Measurements from ENCODE around the gene RBM23.
A peak's percentile ranks its signal among the peaks of the same experiment; 100 is the strongest.
"Not testable (repeated sequence)": the region's sequence is repeated elsewhere in the genome, so short reads cannot be mapped to it uniquely, and the experiment has no call there.

The RBM23 gene

GRCh38 chr14:22864979-22865378, 54.0 kb downstream of the RBM23 start:
- no peak for DNase-seq (ENCODE audit: low read depth)

DNA sequence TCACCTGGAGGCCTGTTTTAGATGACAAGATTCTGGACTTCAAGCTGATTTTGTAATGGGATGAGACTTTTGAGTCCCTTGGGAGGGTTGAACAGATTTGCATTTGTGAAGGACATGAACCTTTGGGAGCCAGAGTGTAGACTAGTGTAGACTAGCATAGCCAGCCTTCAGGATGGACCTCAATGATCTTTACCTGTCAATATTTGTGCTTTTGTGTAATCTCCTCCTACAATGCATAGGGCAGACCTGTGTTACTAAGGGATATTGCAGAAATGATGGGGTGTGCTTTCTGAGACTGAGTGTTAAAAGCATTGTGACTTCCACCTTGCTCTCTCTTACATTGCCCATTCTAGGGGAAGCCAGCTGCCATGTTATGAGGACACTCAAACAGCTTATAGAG, 57.3 kb downstream of the RBM23 start:
- DNase-seq (ENCODE audit: low read depth): no peak

DNA sequence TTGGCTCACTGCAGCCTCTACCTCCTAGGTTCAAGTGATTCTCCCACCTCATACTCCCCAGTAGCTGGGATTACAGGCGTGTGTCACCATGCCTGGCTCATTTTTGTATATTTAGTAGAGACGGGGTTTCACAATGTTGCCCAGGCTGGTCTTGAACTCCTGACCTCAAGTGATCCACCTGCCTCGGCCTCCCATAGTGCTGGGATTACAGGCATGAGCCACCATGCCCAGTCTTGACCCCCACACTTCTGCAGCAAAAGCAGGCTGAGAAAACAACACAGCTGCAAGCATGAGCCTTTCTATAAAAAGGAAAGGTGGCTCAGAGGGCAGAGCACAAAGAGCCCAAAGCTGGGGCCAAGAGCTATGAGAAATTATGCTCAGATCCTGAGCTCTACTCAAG, 58.6 kb downstream of the RBM23 start:
- not testable (repeated sequence) for DNase-seq (ENCODE audit: low read depth)

DNA sequence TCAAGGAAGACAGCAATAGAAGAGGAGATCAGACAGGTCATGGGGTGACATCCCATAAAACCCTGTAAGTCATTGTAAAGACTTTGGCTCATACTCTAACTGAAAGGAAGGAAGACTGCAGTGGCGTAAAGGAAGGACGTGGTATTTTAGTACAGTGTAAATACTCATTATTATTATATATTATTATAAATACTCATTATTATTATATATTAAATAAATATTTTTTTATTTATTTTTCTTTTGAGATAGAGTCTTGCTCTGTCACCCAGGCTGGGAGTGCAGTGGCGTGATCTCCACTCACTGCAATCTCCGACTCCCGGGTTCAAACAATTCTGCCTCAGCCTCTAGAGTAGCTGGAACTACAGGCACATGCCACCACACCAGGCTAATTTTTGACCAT, 62.5 kb downstream of the RBM23 start:
- DNase-seq (ENCODE audit: low read depth): no peak

- no peak for DNase-seq (ENCODE audit: low read depth)
Observed at GRCh38 chr14:22854963-22855724, 63.8 kb downstream of the RBM23 start.

- DNase-seq (ENCODE audit: low read depth): not testable (repeated sequence)
Observed at GRCh38 chr14:22854296-22854695, 64.7 kb downstream of the RBM23 start.

DNA sequence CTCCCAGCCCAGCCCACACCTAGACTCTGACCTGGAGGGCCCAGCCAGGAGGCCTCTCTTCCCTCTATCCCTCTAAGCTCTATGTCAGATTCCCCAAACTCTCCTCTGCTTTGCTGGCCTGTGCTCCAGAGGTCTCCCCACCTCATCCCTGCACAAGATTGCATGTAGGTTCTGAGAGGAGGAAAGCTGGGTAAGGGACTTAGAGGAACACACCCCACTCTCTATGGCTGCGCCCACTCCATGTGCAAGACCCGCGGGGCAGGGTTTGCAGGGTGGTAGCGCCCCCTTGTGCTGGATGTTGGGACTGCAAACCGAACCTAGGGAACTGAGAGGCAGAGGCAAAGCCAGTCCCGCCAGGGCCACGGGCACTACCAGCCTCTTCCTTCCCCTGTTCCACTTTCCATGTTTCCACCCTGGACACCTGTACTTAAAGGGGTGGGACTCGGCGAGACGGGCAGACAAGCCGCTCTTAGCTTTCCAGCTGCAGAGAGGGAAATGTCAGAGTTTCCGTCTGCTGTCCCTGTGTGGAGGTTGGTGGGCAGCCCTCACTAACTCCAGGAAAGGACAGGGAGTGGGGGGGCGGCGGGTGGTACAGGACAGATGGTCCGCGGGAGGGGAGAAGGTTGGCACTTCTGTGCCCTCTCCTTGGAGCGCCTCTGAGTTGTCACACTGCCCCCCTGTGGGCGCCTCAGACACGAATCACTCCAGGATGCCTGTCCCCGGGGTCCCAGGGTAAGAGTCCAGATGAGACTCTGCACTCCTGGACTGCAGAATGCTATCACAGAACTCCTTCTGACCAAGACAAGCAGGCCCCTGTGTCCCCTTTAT, 65.8 kb downstream of the RBM23 start:
- peak; percentile 78 for DNase-seq (ENCODE audit: low read depth)

DNA sequence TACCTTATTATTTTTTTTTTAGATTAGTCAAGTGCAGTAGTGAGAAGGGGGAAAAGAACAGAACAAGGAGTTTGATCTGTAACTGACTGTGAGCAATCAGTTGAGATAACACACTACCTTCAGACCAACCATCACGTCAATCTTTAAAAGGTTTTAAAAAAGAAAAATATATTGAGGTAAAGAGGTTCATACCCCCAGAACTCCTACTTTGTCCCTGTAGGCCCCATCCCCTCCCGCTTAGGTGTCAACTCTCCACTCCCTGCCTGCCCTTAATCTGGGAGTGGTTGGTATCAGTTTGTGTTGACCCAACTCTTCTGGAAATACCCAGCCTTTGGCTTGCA, 66.4 kb downstream of the RBM23 start:
- no peak for DNase-seq (ENCODE audit: low read depth)

DNA sequence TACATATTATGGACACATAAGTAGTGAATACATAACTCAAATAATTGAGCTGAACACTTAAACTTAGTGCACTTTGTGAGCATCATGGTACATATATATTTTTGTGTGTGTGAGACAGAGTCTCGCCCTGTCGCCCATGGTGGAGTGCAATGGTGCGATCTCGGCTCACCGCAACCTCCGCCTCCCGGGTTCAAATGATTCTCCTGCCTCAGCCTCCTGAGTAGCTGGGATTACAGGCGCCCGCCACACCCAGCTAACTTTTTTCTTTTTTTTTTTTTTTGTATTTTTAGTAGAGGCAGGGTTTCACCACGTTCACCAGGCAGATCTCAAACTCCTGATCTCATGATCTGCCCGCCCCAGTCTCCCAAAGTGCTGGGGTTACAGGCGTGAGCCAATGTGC, 66.8 kb downstream of the RBM23 start:
- not testable (repeated sequence) for DNase-seq (ENCODE audit: low read depth)

DNA sequence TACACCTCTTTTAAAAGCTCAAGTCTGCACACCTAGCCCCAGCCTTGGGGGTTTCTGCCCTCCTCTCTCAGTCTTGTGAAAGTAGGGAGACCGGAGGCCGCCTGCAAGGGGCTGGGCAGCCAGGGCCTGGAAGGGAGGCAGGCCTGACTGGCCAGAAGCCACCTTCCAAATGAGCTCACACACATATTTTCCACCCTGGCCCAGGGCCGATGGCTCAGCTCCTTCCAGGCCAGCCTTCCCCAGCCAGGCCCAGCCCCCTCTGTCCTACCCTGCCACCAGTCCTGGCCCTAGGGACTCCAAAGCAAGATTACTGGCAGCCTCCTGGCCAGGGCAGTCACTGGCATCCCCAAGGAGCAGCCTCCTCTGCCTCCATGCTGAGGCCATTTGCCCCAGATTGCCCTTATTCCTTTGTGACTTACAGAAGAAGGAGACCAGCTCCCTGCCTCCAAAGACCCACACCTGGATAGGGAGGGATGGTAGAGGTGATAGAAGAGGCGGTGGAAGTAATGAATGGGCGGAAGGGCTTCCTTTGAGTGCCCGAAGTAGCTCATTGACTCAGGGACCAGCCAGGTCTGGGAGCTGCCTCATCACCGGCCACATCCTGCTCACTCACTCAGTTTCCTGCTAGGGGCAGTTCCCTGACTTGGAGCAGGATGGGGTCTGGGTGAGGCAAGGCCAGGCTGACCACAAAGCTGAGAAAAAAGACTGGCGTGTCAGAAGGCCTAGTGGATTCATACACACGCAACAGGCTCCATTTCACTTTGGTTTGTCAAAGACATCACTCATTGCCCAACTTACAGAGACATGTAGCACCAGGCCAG, 67.8 kb downstream of the RBM23 start:
- DNase-seq (ENCODE audit: low read depth): no peak

- DNase-seq (ENCODE audit: low read depth): no peak
Observed at GRCh38 chr14:22849212-22849819, 69.6 kb downstream of the RBM23 start.

GRCh38 chr14:22848351-22849164, 70.4 kb downstream of the RBM23 start:
- no peak for DNase-seq (ENCODE audit: low read depth)

DNA sequence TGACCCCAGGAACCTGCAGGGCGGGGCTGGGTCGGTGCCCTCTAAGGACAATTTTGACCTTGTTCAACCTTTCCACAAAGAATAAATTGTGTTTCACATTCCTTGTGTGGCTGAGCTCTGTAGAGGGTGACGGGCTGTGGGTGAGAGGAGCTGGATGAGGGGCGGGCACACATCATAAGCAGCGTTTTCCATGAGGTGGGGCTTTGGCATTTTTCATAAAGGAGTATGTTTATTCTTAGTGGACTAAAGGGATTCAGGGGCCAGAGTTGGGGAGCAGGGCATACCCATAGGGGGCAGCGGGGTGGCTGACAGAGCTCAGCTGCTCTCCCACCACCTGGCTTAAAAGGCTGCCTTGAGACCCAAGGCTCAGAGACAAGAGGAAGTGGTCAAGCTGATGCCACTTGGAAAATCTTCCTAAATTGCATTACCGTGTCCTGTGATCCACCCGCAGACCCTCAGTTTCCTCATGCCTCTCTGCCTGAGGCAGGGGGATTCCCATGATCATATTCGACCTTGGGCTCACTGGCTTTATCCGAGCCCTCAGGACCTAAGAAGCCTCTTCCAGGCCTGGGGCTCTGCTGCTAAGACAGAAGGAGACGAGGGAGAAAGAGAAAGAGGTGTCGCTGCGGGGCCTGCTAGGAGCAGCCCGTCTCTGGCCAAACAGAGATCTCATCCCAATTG, 71.1 kb downstream of the RBM23 start:
- no peak for DNase-seq (ENCODE audit: low read depth)

DNA sequence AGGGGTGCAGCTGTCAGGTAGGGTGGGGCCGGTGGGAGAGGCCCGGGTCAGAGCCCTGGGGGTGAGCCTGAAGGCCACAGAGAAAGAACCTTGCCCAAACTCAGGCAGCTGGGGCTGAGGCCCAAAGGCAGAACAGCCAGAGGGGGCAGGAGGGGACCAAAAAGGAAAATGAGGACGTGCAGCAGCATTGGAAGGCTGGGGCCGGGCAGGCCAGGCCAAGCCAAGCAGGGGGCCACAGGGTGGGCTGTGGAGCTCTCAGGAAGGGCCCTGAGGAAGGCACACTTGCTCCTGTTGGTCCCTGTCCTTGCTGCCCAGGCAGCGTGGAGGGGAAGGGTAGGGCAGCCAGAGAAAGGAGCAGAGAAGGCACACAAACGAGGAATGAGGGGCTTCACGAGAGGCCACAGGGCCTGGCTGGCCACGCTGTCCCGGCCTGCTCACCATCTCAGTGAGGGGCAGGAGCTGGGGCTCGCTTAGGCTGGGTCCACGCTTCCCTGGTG, 72.1 kb downstream of the RBM23 start:
- DNase-seq (ENCODE audit: low read depth): no peak

GRCh38 chr14:22845821-22846625, 72.9 kb downstream of the RBM23 start:
- DNase-seq (ENCODE audit: low read depth): no peak

DNA sequence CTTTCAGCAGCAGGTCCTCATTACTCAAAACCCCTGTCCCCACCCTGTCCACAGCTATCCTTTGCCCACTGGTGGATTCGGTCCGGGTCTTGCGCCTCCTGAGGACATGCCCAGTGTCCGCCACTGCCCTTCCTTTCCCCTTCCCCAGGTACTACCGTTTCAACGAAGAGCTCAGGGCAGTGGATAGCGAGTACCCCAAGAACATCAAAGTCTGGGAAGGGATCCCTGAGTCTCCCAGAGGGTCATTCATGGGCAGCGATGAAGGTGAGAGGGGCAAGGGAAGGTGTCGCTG, 73.9 kb downstream of the RBM23 start:
- DNase-seq (ENCODE audit: low read depth): no peak

DNA sequence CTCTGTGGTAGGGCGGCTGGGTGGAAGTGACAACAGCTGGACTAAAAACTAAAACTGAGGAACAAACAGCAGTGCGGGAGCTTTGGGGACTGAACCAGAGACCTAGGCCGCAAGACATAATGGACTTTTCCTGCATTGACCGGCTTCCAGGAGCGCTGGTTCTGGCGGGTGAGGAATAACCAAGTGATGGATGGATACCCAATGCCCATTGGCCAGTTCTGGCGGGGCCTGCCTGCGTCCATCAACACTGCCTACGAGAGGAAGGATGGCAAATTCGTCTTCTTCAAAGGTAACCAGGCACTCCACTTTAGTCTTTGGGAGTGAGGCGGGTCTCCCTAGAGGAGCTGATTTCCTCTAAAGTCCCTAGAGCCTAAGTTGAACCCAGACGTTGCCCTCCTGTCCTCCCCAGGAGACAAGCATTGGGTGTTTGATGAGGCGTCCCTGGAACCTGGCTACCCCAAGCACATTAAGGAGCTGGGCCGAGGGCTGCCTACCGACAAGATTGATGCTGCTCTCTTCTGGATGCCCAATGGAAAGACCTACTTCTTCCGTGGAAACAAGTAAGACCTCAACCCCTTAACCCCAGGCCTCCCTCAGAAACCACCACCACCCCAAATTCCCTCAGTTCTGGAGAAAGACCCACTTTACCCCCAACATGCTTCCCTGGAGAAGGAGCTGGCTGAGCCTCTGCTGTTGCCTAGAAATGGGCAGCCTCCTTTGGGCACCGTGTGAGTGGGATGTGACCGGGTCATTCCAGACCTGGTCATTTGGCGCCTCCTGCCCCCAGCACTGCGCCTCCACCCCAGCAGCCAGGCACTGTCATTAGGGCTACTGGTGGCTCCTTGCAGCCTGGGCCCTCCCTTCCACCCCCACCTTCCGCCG, 74.5 kb downstream of the RBM23 start:
- no peak for DNase-seq (ENCODE audit: low read depth)

Data from activated T-helper 1 cell treated with Interleukin-2 at 50 U/mL for 16 hours (primary cell).